HG03378 (cell line): ENCODE data around the gene TMEM238.
"Not testable (repeated sequence)": the region's sequence is repeated elsewhere in the genome, so short reads cannot be mapped to it uniquely, and the experiment has no call there.

Source experiments
- ATAC-seq: cut with Tn5 transposase; IDR thresholded peaks from one replicate; pipeline ENCODE4 v1.9.1; 2021; ENCODE audit warnings: mild to moderate bottlenecking, moderate library complexity; ENCODE audit not compliant: unreplicated experiment

Gene TMEM238

DNA sequence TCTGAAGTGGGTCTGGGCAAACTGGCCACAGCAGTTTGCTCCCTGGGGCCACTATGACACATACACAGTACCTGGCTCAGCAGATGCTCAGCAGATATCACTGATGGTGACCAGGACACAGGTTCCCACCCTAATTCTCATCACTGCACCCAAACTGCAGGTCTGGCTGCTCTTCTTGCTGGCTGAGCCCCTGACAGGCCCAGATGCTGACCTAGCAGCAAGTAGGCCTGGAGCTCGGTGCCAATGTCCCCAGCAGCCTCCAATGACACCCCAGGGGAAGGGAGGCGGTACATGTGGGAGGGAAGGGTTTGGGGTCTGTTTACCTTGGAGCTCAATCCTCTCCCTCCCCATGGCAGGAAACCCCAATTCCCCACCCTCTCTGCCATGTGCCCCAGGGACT lies 18.4 kb upstream of the TMEM238 start:
- ATAC-seq: no peak

DNA sequence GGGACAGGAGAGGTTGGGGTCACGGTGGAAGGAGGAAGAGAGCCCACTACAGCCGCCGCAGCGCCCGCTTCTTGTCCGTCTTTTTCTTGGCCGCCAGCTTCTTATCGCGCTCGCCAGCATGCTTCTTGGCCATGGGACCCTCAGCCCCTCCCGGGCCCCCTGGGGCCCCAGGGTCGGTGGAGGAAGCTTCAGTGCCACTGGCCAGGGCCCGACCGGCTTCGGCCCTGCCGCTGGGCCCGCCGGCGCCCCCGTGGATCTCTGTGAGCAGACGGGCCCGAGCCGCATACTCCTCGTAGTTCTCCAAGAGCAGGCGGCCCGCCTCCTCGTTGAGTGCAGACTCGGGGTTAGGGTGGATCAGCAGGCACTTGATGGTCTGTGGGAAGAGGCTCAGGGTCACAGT lies 17.3 kb upstream of the TMEM238 start:
- not testable (repeated sequence) for ATAC-seq

DNA sequence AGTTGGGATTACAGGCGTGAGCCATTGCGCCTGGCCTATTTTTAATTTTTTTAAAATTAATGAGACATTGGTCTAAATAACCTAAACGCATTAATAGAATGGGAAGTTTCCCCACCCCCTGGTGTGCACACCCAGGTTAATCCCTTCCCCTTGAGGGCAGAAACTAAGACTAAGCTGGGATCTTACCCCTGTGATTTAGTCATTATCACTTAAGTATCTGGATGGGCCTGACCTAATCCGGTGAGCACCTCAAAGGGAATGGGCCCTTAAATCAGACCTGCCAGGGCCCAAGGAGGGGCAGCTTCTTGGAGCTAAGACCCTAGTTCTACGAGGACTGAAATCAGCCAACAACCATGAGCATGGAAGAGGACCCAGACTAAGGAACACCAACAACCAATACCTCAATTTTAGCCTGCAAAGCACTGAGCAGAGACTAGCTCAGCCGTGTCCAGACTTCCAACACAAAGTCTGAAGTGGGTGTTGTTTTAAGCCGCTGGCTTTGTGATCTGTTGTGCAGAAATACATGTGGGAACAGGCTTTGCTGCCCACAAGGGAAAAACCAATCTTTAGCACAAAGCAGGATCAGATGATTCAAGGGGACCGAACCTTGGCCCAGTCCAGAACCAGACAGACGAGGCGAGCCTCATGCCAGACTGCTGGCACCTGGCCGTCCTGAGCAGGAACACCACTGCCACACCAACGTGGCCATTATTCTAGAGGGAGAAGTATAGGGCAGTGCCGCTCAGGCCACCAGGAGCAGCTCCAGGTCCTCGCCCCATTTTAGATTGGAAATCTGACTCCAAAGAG lies 16.4 kb upstream of the TMEM238 start:
- ATAC-seq: no peak

DNA sequence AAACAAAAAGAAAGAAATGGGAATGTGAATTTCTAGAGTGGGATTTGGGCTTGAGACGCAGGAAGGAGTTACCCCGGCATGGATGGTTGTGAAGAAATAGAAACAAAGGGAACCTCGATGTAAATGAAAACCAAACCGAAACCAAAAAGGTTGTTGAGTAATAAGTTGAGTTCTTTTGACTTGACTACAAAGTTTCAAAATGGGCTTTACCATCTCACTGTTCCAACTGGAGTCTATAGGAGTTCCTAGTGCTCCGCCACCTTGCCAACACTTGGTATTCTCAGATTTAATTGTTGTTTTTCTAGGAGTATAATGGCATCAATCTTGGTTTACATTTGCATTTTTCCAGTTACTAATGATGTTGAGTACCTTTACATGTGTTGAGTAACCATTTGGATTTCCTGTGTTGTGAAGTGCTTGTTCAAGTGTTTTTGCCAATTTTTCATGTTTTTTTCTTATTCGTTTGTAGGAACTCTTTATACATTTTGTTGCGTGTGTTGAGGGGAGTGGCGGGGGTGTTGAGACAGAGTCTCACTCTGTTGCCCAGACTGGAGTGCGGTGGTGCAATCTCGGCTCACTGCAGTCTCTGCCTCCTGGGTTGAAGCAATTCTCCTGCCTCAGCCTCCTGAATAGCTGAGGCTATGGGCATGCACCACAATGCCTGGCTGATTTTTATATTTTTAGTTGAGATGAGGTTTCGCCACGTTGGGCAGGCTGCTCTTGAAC lies 14.3 kb upstream of the TMEM238 start:
- ATAC-seq: no peak

DNA sequence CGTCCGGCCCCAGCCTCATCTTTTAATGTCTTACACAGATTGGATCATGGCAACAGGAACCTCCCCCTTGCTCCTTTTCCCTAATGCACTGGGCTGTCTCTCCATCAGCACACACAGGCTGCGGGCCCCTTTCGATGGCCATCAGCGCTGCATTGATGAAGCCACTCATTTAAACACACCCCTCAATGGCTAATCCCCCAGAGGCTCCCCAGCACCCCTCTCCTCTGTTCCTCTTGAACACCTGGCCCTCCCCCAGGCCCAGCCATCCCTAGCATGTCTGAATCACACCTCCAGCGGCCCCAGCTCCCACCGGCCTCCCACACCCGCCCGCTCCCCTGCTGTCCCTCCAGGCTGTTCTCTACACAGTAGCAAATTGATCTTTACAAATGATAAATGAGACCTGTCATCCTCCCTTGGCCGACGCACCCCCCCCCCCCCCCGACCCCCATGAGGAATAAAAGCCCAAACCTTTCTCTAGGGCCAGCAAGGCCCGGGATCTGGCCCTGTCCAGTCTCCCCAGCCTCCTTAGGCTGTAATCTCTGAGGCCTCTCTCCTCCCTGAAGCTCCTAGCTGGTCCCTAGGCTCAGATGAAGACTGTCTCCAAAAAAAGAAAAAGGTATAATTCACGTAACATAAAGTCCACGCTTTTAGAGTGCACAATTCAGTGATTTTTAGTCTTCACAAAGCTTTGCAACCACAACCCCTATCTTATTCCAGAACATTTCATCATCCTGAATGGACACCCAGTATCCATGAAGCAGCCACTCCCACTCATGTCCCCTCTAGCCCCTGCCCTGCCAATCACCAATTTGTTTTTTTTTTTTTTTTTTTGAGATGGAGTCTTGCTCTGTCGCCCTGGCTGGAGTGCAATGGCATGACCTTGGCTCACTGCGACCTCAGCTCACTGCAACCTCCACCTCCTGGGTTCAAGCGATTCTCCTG lies 9.0 kb upstream of the TMEM238 start:
- ATAC-seq: no peak

DNA sequence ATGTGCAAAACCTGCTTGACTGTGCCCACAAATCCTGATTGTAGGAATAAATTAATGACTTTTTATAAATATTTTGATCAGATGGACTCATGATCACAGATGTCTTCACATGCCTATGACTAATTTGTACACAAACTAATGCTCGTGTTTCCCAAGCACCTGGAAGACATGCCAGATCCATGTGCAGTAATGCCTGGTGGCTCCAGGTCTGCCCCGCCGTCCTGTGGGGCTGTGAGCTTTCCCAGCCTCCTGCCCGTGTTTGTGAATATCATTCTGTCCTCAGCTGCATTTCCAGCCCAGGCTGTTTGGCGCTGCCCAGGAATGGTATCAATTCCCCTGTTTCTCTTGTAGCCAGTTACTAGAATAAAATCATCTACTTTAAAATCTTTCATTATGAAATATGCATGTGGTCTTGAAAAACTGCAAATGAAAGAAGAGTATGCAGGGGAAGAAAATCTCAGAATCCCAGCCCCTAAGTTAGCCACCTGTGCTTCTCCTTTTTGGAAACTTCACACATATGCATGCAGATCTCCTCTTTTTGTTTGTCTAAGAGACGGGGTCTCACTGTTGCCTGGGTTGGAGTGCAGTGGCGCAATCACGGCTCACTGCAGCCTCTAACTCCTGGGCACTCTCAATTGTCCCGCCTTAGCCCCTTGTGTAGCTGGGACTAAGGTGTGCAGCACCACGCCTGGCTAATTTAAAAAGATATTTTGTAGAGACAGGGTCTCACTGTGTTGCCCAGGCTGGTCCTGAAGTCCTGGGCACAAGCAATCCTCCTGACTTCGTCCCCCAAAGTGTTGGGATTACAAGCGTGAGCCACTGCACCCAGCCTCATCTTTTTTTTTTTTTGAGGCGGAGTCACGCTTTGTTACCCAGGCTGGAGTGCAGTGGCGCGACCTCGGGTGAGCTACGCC lies 7.9 kb upstream of the TMEM238 start:
- ATAC-seq: no peak

DNA sequence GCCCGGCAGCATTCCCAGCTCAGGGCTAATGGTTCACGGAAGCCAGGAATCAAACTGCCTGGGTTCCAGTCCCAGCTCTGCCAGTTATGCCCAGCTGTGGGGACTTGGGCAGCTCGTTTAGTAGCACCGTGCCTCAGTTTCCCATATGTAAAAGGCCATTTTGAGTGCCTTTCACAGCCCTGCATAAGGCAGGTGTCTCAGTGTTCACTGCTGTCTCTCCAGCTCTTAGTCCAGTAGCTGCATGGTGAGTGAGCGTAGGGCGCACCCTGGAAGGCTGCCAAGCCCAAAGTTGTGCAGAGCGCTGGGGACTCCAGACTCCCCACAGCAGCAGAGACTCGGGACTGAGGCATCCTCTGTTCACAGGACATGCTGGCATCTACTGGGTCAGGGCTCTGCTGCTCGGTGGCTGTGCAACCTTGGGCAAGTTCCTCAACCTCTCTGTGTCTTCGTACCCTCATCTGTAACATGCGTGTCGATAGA lies 7.1 kb upstream of the TMEM238 start:
- no peak for ATAC-seq

DNA sequence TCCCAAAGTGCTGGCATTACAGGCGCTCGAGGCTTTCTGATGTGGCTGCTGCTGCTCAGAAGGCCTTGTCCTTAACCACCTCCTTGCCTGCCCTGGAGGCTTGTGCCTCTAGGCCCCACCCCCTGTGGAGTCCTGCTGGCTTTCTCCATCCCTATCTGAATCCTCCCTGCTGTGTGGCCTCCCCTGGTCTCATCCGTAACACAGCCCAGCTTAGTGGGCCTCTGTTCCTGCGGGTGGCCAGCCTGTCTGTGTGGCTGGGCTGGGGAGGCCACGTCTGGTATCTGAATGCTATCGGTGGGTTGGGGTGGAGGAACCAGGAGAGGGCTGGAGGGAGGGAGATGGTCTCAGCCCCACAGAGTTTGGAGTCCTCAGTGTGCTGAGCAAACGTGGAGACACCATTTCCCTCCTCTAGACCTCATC lies 6.4 kb upstream of the TMEM238 start:
- no peak for ATAC-seq

DNA sequence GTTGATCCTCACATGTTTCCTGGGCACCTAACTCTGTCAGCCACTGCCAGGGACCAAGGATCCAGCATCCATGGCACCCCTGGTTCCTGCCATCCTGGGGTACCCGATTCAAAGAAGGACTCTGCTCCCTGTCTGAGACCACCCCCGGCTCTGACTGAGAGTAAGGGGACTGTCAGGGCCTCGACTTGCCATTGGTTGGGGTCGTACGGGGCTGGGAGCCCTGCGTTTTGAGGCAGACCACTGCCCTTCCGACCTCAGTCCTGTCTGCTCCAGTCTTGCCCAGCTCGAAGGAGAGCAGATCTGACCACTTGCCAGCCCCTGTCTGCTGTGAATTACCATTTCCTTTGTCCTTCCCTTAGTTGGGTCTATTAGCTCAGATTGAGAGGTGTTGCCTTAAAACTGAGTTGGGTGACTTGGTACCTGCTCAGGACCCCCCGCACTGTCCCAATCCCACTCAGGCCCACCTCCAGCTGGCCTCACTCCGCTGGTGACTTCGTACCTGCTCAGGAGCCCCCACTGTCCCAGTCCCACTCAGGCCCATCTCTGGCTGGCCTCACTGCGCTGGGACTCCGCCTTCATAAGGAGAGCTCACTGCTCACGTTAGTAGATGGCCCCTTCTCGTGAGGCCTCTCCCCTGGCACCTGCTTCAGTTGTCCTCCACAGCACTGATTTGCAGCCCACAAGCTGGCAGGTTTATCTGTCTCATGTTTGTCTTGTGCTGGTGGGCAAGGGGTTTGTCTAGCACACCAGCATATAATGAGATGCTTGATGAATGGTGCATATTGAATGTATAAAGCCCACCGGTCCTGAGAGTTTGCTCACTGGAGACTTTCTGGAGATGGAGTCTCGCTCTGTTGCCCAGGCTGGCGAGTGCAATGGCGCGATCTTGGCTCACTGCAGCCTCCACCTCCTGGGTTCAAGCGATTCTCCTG lies 5.6 kb upstream of the TMEM238 start:
- no peak for ATAC-seq

DNA sequence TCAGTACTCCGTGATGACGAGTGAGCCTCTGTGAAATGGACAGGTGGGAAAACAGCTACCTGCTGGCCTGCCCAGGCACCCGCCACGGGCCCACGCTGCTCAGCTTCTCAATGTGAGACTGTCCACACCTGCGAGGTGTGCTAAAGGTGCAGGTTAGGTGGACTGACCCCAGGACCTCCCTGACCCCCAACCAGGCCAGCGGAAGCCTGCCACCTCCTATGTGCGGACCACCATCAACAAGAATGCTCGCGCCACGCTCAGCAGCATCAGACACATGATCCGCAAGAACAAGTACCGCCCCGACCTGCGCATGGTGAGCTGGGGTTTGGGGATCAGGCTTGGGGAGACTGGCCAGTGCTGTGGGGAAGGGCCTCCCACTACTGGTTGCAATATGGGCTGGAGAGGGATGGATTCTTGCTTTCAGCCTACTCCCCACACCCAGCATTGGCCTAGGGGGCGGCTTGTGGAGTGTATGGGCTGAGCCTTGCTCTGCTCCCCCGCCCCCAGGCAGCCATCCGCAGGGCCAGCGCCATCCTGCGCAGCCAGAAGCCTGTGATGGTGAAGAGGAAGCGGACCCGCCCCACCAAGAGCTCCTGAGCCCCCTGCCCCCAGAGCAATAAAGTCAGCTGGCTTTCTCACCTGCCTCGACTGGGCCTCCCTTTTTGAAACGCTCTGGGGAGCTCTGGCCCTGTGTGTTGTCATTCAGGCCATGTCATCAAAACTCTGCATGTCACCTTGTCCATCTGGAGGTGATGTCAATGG lies 3.8 kb upstream of the TMEM238 start:
- no peak for ATAC-seq

DNA sequence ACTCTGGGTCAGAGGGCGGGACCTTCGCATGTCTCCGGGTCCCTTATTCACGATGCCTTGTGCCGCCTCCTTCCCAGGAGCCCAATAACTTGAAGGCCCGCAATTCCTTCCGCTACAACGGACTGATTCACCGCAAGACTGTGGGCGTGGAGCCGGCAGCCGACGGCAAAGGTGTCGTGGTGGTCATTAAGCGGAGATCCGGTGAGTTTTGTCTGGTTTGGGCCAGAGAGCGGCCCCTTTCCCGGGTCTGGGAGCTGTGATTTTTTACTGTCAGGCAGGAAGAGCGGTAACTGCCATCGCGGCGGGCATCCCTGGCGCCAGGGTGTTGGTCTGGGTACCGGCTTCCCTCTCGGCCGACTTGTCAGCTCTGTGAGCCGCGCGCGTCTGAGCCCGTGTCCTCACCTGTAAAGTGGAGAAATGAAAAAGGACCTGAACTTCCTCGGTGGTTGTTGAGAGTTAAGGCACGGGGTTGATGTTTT lies 2.4 kb upstream of the TMEM238 start:
- ATAC-seq: no peak

DNA sequence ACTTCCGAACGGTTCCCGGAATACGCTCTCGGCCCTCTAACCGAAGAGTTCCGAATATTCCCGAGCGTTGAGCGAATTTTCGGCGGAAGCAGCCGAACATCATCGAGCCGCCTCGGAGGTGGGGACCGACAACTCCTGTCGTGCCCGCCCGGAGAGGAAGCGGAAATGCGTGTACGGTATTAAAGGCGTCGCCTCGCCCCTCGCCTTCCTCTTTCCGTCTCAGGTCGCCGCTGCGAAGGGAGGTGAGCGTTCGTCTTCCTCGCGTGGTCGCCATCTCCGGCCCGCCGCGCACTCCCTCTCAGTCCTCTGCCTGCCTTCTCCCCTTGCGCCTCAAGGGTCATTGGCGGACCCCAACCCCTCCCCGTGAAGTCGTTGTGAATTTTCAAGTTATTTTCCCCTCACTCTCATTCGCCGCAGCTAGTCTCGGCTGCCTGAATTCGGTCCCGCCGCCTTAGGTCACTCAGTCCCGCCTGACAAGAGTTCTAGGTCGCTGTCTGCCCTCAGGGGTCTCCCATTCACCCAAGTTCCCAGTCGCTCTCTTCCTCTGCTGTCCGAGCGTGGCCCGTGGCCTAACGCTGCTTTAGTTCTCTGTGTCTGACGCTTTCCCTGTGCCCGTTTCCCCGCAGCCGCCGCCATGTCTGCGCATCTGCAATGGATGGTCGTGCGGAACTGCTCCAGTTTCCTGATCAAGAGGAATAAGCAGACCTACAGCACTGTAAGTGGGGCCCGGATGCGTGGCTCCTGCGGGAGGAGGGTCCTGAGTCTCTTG lies 1.8 kb upstream of the TMEM238 start, which contains the start of gene RPL28:
RPL28 (plus strand) TSS at position 209 of the 769 bp plus-strand sequence; CDS start at position 635, 426 bp downstream.
- peak; percentile 58 for ATAC-seq

DNA sequence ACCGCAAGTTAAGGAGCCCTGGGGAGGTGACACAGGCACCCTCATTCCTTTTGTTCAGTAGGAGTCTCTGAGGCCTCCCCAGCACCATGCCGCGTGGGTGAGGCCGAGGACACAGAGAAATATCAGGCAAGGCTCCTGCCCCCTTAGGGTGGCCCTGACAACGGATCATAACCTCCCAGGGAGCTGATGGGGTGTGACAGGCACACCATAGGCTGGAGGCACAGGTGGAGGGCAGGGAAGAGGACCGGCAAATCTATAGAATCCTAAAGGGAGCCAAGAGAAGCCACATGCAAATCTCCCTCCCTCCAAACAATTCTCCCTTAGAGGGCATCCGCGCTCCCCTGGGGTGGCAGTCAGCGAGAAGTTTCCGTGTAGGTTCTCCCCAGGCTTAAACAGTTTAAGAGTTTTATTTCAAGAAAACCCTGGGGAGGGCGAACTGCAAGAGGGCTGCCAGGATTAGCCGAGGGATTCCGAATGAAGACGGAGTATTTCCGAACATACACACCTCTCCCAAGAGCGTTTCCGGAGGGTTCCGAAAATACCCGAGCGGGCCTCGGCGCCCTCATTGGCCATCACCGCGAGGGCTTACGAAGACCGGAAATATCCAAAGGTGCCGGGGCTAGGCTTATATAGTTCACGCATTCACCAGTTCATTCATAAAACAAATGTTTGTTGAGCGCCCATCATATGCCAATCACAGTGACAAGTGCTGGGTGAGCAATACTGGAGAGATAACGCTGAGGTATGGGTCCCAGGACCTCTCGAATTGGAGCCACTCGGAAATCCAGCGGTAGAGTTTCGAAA lies 1.0 kb upstream of the TMEM238 start:
- peak; percentile 63 for ATAC-seq

DNA sequence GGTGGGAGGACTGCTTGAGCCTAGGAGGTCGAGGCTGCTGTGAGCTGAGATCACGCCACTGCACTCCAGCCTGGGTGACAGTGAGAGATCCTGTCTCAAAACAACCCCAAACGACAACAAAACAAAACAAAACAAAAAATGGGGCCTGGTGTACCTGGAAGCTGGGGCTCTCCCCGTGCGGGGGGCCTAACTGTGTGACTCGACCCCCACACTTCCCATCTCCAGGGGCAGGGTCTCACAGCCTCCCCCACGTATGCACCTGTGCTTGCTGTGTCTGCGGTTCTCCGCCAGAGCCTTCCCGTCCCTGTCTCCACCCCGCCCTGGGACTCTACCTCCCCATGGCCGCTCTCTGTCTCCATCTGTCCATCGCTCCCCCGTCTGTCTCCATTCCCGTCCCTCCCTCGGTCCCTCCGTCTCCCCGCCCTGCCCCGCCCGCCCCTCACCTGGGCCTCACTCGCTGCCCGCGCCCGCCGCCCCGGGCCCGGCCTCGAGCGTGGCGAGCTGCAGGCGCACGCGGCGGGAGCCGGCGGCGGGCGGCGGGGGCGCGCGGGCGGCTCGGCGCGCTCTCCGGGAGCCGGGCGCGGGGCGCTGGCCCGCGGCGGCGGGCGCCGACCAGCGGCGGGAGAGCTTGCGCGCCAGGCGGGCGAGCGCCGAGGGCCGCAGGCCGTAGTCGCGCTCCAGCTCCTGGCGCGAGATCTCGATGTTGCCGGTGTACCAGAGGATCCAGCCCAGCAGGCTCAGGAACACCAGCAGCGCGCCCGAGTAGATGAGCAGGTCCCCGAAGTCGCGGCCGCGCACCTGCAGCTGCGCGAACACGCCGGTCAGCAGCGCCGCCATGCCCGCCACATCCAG lies 587 bp downstream of the TMEM238 start:
- ATAC-seq: no peak

DNA sequence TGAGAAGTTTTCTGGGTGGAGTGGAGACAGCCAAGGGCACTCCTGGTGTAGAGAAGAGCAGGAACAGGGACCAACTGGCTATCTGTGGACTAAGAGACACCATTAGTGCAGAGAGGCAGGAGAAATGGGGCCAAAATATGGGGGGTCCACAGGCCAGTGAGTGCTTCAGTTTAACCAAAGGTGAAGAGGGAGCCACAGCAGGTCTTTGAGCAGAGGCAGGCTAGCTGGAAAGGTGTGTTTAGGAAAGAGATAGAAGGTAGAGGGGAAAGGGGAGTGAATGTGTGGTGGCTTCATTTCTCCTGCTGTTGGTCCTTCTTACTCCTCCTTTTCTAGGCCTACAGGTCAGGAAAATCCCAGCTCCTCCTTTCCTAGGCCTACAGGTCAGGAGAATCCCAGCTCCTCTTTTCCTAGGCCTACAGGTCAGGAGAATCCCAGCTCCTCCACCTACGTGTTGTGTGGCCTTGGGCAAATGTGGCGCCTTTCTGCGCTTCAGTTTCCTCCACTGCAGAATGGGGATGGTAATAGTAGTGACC lies 1.5 kb downstream of the TMEM238 start:
- ATAC-seq: no peak
